ENCODE data around the gene GSTA3.

Gene GSTA3

GRCh38 chr6:52931351-52931750 is 21.9 kb upstream of the GSTA3 start:
- POLR2A ChIA-PET = no interaction called here
- CTCF ChIA-PET = interaction anchor here (0.9 kb wide), 1 partner anchor 37 kb away, joined by 3 read pairs; no protein-coding TSS in a partner anchor
- H3K9me3 ChIP-seq (ENCODE audit: control insufficient read depth, insufficient read depth, low read depth, low read length) = no peaks in the 10 kb centered on the region
- TF ChIP-seq ZNF133 (tag by site-specific recombination; IDR thresholded peaks at IDR 0.05) (no peak), ZNF664 (tag by site-specific recombination; IDR thresholded peaks at IDR 0.05) (no peak), ZNF248 (tag by site-specific recombination; IDR thresholded peaks at IDR 0.05) (no peak), ZFP37 (tag by site-specific recombination; IDR thresholded peaks at IDR 0.05) (no peak), ZNF112 (tag by site-specific recombination; IDR thresholded peaks at IDR 0.05) (no peak), KLF10 (tag by site-specific recombination; IDR thresholded peaks at IDR 0.05) (no peak), ZNF747 (tag by site-specific recombination; IDR thresholded peaks at IDR 0.05) (no peak)
- no peaks in the 10 kb centered on the region for H3K36me3 ChIP-seq (ENCODE audit: control insufficient read depth in 2 of 2, insufficient read depth in 1 of 2, low read length in 2 of 2)
- H3K27ac ChIP-seq (ENCODE audit: extremely low read depth, low read depth, low read length) = no peak overlapping the region
- H3K4me1 ChIP-seq (ENCODE audit: control insufficient read depth, insufficient read depth, low read length) = no peaks in the 10 kb centered on the region
- no peak overlapping the region for H3K4me3 ChIP-seq (ENCODE audit: low read depth, low read length)

DNA sequence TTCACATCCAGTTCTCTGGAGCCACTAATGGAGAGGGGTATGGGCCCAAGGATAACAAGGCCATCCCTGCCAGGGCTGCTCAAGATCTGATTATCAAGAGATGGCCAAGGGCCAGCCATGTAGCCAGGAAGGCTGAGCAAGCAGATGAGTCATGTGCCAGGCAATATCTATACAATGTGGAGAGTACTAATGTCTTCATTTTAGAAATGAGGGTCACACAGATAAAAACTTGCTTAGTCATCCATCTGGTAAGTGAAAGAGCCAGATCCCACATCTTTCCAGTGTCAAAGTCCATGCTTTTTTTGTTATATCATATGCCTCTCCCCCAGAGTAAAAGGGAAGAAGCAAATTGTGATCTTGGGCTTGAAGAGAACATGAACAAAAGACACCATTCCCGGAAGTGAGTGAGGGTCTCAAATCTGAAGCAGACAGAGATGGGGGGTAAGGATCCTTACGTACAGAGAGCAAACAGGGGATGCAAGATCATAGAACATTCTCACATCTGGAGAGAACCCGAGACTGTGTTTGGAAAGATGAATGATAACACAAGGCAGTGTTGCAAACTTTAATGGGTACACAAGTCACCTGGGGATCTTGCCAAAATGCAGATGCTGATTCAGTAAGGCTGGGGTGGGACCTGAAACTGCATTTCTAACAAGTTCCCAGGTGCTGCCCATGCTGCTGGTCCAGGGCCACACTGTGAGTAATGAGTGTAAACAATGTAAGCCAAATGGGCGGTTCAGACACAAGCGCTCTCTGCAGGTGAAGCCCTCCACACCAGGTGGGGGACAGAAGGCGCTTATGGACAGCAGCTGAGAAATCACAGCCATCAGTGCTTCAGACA is 20.0 kb upstream of the GSTA3 start:
- no peak overlapping the region for H3K27ac ChIP-seq (ENCODE audit: extremely low read depth, low read depth, low read length)
- H3K4me1 ChIP-seq (ENCODE audit: control insufficient read depth, insufficient read depth, low read length) = no peaks in the 10 kb centered on the region
- H3K4me3 ChIP-seq (ENCODE audit: low read depth, low read length) = no peak overlapping the region
- ChIA-PET CTCF (no interaction called here), POLR2A (no interaction called here)
- H3K9me3 ChIP-seq (ENCODE audit: control insufficient read depth, insufficient read depth, low read depth, low read length) = no peaks in the 10 kb centered on the region
- H3K36me3 ChIP-seq (ENCODE audit: control insufficient read depth in 2 of 2, insufficient read depth in 1 of 2, low read length in 2 of 2) = no peaks in the 10 kb centered on the region
- TF ChIP-seq ZNF549 (tag by site-specific recombination; IDR thresholded peaks at IDR 0.05) (no peak), SETDB1 (IDR thresholded peaks at IDR 0.05; ENCODE audit: insufficient read length, low read length) (peak; percentile 26)

DNA sequence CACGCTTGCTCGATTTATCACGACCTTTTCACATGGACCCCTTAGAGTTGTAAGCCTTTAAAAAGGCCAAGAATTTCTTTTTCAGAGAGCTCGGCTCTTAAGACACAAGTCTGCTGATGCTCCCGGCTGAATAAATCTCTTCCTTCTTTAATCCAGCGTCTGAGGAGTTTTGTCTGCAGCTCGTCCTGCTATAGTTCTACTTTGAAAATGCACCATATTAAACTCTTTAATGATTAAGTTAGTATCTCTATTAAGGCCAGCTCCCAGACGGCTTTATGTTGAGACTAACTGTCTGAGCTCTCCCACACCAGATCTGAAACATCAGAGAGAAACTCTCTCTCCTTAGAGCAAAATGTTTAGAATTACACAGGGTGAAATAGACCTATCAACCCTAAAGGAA is 18.0 kb upstream of the GSTA3 start:
- TF ChIP-seq SCRT1 (tag by site-specific recombination; IDR thresholded peaks at IDR 0.05; ENCODE audit: borderline replicate concordance) (no peak), MEIS1 (CRISPR knock-in tag; IDR thresholded peaks at IDR 0.05; ENCODE audit: borderline replicate concordance) (no peak)
- Histone ChIP-seq H3K4me3 (ENCODE audit: low read depth, low read length) (no peak overlapping the region), H3K4me1 (ENCODE audit: control insufficient read depth, insufficient read depth, low read length) (no peaks in the 10 kb centered on the region), H3K27ac (ENCODE audit: extremely low read depth, low read depth, low read length) (no peak overlapping the region), H3K36me3 (ENCODE audit: control insufficient read depth in 2 of 2, insufficient read depth in 1 of 2, low read length in 2 of 2) (no peaks in the 10 kb centered on the region), H3K9me3 (ENCODE audit: control insufficient read depth, insufficient read depth, low read depth, low read length) (no peaks in the 10 kb centered on the region)
- ChIA-PET CTCF (interaction anchor here (0.8 kb wide), 1 partner anchor 240 kb away, joined by 3 read pairs; no protein-coding TSS in a partner anchor), POLR2A (no interaction called here)

DNA sequence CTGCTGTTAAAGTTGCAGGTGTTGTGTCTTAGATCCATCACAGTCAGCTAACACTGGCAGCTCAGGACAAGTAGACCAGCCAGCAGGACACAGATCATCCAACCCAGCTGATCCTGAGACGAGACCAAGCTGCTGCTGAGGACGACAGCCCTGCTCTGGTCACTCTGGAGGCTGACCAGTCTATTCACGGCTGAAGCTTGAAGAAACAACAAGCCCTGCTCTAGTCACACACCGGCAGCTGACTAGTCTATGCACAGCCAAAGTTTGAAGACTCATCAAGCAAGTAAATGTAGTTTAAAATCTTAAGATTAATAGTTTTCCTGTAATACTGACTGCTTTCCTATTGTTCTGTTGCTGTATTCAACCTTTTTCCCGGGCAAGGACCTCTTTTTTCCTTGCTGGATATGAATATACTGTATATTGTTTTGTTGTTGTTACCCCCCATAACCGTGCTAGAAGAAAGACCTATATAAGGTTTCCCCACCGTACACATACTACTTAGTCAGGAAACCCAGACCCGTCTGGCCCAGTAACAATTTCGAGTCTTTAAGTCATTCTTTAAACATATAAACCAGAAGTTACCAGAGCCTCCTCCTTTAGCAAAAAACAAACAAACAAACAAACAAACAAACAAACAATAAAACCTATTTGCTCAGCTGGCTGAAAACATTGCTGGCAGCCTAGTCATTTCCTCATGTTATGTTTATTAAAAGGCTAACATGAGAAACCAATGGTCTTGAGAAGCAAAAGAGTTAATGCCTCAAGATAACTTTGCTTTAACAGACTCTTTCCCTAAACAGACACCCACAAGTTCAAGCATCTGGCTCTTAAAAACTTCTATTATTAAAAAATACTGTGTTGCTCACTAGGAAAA is 16.7 kb upstream of the GSTA3 start:
- Histone ChIP-seq H3K4me3 (ENCODE audit: low read depth, low read length) (no peak overlapping the region), H3K27ac (ENCODE audit: extremely low read depth, low read depth, low read length) (no peak overlapping the region), H3K9me3 (ENCODE audit: control insufficient read depth, insufficient read depth, low read depth, low read length) (no peaks in the 10 kb centered on the region), H3K4me1 (ENCODE audit: control insufficient read depth, insufficient read depth, low read length) (no peaks in the 10 kb centered on the region), H3K36me3 (ENCODE audit: control insufficient read depth in 2 of 2, insufficient read depth in 1 of 2, low read length in 2 of 2) (no peaks in the 10 kb centered on the region)
- CTCF ChIA-PET = interaction anchor here (0.6 kb wide), 1 partner anchor 200 kb away, joined by 3 read pairs; no protein-coding TSS in a partner anchor
- POLR2A ChIA-PET = no interaction called here
- TF ChIP-seq ZNF768 (tag by site-specific recombination; IDR thresholded peaks at IDR 0.05) = no peak
- TF ChIP-seq KLF8 (tag by site-specific recombination; IDR thresholded peaks at IDR 0.05) = no peak
- no peak for TF ChIP-seq ZNF670 (tag by site-specific recombination; IDR thresholded peaks at IDR 0.05; ENCODE audit: low read depth)
- TF ChIP-seq ZNF394 (tag by site-specific recombination; IDR thresholded peaks at IDR 0.05; ENCODE audit: borderline replicate concordance) = no peak
- TF ChIP-seq ZNF571 (tag by site-specific recombination; IDR thresholded peaks at IDR 0.05) = no peak
- no peak for TF ChIP-seq ZNF335 (tag by site-specific recombination; conservative IDR thresholded peaks at IDR 0.05)
- TF ChIP-seq, protein P1, sequence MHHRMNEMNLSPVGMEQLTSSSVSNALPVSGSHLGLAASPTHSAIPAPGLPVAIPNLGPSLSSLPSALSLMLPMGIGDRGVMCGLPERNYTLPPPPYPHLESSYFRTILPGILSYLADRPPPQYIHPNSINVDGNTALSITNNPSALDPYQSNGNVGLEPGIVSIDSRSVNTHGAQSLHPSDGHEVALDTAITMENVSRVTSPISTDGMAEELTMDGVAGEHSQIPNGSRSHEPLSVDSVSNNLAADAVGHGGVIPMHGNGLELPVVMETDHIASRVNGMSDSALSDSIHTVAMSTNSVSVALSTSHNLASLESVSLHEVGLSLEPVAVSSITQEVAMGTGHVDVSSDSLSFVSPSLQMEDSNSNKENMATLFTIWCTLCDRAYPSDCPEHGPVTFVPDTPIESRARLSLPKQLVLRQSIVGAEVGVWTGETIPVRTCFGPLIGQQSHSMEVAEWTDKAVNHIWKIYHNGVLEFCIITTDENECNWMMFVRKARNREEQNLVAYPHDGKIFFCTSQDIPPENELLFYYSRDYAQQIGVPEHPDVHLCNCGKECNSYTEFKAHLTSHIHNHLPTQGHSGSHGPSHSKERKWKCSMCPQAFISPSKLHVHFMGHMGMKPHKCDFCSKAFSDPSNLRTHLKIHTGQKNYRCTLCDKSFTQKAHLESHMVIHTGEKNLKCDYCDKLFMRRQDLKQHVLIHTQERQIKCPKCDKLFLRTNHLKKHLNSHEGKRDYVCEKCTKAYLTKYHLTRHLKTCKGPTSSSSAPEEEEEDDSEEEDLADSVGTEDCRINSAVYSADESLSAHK (tag by site-specific recombination; IDR thresholded peaks at IDR 0.05) = no peak
- TF ChIP-seq, protein P2, sequence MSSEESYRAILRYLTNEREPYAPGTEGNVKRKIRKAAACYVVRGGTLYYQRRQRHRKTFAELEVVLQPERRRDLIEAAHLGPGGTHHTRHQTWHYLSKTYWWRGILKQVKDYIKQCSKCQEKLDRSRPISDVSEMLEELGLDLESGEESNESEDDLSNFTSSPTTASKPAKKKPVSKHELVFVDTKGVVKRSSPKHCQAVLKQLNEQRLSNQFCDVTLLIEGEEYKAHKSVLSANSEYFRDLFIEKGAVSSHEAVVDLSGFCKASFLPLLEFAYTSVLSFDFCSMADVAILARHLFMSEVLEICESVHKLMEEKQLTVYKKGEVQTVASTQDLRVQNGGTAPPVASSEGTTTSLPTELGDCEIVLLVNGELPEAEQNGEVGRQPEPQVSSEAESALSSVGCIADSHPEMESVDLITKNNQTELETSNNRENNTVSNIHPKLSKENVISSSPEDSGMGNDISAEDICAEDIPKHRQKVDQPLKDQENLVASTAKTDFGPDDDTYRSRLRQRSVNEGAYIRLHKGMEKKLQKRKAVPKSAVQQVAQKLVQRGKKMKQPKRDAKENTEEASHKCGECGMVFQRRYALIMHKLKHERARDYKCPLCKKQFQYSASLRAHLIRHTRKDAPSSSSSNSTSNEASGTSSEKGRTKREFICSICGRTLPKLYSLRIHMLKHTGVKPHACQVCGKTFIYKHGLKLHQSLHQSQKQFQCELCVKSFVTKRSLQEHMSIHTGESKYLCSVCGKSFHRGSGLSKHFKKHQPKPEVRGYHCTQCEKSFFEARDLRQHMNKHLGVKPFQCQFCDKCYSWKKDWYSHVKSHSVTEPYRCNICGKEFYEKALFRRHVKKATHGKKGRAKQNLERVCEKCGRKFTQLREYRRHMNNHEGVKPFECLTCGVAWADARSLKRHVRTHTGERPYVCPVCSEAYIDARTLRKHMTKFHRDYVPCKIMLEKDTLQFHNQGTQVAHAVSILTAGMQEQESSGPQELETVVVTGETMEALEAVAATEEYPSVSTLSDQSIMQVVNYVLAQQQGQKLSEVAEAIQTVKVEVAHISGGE (tag by site-specific recombination; conservative IDR thresholded peaks at IDR 0.05; ENCODE audit: low read depth) = no peak
